ENCODE data around the gene CAMTA1.

DNA sequence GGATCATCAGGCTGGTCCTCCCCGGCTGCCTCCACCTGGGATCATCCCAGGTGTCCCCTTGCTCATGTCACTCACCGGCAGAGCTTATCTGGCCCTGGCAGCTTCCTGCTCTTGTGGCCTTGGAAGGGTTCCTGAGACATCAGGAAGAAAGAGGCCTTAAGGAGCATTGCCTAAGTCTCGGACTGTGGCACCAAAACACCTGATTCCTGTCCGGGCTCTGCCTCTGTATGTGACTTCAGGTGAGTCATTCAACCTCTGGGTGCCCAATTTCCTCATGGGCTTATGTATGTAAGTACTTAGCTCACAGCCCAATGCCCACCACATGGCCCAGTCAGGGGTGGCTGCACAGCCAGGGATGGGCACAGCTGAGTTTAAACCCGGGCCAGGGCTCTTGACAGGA, 729.9 kb downstream of the CAMTA1 start:
- no peak for TF ChIP-seq EZH2 (IDR thresholded peaks at IDR 0.05; ENCODE audit: borderline replicate concordance, low read depth, low read length, poor library complexity, severe bottlenecking)
- TF ChIP-seq, protein P1, sequence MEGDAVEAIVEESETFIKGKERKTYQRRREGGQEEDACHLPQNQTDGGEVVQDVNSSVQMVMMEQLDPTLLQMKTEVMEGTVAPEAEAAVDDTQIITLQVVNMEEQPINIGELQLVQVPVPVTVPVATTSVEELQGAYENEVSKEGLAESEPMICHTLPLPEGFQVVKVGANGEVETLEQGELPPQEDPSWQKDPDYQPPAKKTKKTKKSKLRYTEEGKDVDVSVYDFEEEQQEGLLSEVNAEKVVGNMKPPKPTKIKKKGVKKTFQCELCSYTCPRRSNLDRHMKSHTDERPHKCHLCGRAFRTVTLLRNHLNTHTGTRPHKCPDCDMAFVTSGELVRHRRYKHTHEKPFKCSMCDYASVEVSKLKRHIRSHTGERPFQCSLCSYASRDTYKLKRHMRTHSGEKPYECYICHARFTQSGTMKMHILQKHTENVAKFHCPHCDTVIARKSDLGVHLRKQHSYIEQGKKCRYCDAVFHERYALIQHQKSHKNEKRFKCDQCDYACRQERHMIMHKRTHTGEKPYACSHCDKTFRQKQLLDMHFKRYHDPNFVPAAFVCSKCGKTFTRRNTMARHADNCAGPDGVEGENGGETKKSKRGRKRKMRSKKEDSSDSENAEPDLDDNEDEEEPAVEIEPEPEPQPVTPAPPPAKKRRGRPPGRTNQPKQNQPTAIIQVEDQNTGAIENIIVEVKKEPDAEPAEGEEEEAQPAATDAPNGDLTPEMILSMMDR (conservative IDR thresholded peaks at IDR 0.05; ENCODE audit: low read depth, low read length), result no peak

Measured in A673 (cell line).